ENCODE results near the gene ZNF3.
"Not testable (repeated sequence)": the region's sequence is repeated elsewhere in the genome, so short reads cannot be mapped to it uniquely, and the experiment has no call there.

The ZNF3 gene

DNA sequence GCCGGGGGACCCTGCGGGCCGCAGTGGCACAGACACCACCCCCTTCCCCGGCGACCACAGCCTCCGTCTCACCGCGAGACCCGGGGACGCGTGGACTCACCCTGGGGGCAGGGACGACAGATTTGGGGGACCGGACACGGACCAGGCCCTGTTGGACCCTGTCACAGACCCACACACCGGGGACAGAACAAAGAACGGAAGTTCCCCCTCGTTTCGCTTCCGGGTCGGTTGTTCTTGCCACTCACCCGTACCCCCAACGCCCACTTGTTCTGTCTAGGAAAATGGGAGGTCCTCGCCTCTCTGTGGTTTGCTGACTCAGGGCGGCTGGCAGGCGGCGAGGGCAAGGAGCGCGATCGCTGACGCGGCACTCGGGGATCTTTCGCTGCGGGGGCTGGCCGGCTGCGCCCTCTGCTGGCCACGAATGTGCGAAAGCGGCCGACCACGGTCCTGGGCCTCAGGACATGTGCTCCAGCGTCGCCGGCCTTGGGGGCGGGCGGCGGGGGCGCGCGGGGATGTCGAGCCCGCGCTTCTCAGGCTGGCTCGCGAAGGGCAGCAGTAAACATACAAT, at the start of gene ZNF3:
Gene ZNF3 (minus strand): TSS at position 189 of the 568 bp plus-strand sequence. CDS start 4,366 bp downstream, outside the sequence.
- peak; percentile 100 for DNase-seq

DNA sequence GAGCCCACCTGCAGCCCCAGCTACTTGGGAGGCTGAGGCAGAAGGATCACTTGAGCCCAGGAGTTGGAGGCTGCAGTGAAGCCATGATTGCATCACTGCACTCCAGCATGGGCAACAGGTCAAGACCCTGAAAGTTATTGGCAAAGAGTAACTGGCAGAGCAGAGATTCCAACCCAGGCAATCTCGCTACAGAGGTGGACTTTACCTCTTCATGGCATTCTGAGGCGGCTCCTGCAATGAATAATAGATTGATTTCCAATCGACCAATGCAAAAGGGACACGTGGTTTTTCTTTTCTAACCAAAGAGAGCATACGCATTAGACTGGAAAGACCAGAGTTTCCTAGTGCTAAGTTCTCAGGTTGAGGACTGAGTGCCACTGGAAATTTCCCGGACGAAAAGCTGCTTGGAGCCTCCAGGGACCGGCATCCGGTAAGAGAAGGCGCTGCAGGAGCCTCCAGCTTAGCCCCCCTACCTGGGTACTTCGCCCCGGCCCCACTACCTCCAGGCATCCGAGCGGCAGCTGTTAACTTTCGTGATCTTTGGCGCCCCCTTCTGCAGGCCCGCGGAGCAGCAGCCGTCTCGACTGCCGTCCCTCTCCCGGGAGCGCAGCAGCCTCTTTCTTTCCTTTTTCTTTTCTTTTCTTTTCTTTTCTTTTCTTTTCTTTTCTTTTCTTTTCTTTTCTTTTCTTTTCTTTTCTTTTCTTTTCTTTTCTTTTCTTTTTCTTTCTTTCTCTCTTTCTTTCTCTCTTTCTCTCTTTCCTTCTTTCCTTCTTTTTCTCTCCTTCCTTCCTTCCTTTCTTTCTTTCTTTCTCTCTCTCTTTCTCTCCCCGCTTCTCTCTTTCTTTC, 49.3 kb upstream of the ZNF3 start:
- peak; percentile 85 for DNase-seq

DNA sequence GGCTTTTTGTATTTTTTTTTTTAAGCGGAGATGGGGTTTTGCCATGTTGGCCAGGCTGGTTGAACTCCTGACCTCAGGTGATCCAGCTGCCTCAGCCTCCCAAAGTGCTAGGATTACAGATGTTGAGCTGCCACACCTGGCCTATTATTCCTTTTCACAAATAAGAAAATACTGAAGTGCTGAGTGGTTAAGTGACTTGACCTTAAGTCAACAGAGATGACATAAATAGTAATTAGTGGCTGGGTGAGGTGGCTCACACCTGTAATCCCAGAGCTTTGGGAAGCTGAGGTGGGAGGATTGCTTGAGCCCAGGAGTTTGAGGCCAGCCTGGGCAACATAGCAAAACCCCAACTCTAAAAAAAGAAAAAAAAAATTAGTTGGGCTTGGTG, 48.7 kb upstream of the ZNF3 start:
- DNase-seq: not testable (repeated sequence)

DNA sequence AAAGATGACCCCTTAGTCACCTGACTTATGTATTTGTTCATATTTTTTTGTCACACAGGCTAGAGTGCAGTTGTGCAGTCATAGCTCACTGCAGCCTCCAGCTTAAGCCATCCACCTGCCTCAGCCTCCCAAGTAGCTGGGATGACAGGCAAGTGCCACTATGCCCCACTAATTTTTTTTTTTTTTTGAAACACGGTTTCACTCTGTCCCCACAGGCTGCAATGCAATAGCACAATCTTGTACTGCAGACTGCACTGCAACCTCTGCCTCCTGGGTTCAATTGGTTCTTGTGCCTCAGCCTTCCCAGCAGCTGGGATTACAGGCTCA, 47.1 kb upstream of the ZNF3 start:
- no peak for DNase-seq

DNA sequence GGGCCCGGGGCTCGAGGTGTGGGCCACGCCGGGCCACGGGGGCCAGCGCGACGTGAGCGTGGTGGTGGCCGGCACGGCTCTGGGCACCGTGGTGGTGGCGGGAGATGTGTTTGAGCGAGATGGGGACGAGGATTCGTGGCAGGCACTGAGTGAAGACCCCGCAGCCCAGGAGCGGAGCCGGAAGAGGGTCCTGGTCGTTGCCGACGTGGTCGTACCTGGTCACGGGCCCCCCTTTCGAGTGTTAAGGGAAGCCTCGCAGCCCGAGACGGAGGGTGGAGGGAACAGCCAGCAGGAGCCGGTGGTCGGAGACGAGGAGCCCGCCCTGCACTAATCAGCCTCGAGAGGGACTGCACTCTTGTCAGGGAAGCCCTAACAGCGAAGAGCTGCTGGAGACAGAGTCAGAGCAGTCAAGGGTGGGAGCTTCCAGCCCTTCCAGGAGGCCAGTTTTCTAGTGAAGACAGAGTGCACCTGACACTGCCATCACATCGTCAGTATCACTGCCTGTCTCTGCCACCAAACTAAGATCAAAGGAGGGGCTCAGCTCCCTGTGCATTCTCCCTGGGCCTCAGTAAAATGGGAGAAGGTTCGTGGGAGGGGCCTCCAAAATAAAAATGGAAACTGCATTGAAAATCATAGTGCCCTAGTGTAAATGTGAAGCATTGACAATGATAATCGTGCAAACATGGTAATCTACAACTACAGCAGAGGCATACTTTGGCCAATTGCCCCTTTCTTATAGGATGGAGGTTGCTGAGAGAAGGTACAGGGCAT, 46.5 kb upstream of the ZNF3 start:
- peak; percentile 54 for DNase-seq

DNA sequence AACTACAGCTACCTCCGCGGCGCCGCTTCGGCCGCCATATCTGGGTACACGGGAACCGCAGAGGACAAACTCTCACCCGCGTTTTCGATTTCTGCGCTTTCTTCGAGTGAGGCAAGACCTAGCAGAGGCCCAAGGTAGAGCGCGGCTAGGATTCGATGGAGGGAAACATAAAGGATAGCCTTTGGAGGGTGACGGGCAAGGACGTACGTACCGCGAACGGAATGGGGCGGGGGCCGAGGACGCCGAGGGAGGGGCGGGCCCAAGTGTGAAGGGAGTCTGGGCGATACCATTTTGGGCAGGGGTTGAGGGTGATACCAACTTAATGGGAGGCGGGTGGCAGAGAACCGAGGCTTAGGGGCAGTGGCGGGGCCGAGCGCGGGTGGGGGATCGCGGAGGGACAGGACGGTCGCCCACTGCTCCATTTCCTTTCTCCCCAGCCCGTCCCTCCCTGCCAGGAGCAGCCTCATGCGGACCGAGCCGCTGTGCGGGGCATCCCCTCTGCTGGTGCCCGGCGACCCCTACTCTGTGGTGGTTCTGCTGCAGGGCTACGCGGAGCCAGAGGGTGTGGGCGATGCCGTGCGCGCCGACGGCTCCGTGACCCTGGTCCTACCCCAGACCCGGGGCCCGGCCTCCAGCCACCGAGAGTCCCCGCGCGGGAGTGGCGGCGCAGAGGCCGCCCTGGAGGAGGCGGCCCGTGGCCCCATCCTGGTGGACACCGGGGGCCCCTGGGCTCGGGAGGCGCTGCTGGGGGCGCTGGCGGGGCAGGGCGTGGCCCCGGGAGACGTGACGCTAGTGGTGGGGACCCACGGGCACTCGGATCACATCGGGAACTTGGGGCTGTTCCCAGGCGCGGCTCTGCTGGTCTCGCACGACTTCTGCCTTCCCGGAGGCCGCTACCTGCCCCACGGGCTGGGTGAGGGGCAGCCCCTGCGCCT, 45.7 kb upstream of the ZNF3 start, which contains the start of gene MBLAC1:
Gene MBLAC1 (plus strand): TSS at position 37 of the 935 bp plus-strand sequence. CDS start 429 bp downstream, at position 466.
- peak; percentile 94 for DNase-seq

DNA sequence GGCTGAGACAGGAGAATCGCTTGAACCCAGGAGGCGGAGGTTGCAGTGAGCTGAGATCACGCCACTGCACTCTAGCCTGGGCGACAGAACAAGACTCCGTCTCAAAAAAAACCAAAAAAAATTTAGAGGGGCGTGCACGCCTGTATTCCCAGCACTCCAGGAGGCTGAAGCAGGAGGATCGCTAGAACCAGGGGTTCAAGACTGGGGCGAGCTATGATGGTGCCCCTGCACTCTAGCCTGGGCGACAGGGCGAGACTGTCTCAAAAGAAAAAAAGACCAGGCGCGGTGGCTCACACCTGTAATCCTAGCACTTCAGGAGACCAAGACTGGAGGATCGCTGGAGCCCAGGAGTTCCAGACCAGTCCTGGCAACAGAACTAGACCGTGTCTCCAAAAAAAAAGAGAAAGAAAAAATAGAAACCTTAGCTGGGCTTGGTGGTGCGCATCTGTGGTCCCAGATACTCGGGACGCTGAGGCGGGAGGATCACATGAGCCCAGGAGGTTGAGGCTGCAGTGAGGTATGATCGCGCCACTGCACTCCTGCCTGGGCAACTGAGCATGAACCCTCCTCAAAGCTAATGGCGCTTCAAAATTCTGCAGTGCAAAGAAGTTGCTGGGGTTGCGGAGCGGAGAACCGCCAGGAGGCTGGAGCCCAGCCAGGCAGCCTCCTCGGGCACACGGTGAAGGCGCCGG, 44.9 kb upstream of the ZNF3 start:
- no peak for DNase-seq

DNA sequence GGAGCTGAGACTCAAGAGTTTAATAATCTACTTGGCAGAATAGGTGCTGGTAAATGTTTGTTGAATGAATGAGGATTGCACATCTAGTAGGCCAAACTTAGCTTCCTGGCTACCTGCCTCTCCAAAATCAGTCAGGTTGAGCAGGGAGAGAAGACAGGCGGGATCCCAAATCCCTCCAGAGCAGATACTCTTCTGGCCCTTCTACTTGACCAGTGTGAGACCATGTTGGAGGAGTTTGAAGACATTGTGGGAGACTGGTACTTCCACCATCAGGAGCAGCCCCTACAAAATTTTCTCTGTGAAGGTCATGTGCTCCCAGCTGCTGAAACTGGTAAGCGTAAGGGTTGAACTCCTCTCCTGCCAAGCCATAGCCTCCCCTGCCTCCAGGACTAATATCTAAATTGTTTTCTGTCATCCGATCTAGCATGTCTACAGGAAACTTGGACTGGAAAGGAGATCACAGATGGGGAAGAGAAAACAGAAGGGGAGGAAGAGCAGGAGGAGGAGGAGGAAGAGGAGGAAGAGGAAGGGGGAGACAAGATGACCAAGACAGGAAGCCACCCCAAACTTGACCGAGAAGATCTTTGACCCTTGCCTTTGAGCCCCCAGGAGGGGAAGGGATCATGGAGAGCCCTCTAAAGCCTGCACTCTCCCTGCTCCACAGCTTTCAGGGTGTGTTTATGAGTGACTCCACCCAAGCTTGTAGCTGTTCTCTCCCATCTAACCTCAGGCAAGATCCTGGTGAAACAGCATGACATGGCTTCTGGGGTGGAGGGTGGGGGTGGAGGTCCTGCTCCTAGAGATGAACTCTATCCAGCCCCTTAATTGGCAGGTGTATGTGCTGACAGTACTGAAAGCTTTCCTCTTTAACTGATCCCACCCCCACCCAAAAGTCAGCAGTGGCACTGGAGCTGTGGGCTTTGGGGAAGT, 43.0 kb upstream of the ZNF3 start:
- no peak for DNase-seq

DNA sequence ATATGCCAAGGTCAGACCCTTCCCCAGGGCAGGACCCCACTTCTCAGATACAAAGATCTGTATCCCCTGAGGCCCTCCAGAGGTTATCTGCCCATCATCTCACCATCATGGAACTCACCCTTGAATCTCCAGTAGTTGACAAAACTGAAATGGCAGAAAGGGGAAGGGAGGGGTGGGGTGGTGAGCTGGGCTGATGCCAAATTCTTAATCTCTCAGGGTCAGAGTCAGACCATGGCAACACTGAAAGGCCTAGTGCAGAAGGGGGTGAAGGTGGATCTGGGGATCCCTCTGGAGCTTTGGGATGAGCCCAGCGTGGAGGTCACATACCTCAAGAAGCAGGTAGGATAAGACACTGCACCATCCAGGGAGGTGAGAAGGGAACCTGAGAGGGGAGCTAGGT, 41.0 kb upstream of the ZNF3 start:
- peak; percentile 20 for DNase-seq

DNA sequence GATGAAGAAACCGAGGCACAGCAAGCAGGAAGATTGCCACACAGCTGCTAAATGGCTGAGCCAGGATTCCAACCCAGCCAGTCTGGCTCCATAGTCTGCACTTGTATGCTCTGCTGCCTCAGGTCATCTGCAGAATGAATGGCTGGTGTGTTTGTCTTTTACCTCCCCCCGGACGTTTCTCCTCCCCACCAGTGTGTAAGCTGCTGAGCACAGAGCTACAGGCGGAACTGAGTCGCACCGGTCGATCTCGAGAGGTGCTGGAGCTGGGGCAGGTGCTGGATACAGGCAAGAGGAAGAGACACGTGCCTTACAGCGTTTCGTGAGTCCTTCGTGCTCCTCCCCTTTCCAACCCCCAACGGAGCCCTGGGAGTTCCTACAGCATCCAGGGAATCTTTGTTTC, 40.5 kb upstream of the ZNF3 start:
- DNase-seq: no peak

DNA sequence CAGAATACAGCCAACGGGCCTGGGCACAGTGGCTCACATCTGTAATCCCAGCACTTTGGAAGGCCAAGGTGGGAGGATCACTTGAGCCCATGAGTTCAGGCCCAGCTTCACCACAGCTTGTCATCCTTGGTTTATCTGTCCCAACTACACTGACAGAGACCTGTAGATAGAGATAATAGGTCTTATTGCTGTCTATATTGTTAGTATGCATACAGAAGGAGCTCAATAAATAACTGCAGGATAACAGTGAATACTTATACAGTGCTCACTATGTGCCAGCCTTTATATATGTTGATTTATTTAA, 39.2 kb upstream of the ZNF3 start:
- DNase-seq: no peak

DNA sequence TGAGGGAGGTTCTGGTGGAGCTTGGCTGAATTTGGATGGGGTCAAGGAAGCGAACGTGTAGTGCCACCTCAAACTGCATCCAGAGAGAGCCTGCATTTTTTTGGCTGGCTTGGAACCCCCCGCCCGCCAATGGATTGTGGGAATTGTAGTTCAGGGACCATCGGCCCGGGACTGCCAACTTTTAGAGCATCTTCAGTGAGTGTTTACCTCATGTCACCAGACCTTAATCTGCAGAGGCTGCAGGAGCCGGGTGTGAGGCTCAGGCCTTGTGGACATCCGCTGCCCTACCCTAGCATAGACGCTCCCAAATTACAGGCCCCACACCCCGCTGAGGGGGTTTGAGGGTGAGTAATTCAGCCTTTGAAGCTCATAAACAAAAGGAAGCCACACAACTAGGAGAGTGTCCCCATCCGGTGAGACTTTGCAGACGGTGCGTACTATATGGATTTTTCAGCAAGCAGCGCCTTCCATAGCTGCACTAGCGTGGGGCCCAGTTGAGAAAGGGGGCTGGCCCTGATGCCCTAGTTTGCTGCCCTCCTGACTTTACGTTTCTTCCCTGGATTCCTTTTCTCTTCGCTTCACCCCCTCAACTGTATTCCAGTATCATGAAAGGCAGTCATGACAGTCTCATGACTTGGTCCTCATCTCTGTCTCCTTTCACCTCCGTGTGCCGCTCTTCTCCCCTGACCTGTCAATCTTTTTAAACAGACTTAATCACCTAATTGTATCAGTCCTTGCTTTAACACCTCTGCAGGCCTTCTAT, 38.6 kb upstream of the ZNF3 start:
- peak; percentile 86 for DNase-seq

DNA sequence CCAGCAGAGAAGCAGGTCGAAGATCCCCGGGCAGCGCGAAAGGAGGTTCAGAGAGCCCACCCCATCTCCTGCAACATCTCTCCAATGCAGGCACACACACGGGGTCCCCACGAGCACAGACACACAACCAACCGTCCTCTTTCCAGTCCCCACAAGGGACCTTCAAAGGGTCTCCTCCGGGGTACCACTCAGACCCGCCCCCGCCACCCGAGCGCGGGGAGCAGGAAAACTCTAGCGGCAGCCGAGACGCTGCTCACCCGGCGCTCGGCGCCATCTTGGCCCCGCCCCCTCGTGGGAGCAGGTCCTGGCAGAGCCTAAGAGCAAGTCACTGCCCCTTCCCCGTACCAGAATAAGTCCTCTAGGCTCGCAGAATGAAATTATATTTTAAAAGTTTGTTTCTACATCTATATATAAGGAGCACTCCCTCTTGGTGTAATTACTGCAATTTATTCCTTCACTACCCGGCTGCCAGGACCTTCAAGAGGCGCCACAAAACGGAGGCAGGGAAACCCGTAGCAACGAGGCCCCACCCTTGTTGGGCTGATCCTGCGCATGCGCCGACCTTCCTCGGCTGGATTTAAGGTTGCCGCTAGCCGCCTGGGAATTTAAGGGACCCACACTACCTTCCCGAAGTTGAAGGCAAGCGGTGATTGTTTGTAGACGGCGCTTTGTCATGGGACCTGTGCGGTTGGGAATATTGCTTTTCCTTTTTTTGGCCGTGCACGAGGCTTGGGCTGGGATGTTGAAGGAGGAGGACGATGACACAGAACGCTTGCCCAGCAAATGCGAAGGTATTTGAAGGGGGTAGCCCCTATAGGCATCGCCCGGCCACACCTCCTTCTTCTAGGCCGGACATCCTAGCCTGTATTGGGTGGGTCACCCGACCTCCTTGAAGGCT, 37.8 kb upstream of the ZNF3 start, which contains the start of the genes CNPY4 and TAF6:
Gene CNPY4 (plus strand): TSS at position 563 of the 898 bp plus-strand sequence. CDS start 111 bp downstream, at position 674.
Gene TAF6 (minus strand): TSS at position 287 of the 898 bp plus-strand sequence. CDS start 5,149 bp downstream, outside the sequence.
- DNase-seq: peak; percentile 97

DNA sequence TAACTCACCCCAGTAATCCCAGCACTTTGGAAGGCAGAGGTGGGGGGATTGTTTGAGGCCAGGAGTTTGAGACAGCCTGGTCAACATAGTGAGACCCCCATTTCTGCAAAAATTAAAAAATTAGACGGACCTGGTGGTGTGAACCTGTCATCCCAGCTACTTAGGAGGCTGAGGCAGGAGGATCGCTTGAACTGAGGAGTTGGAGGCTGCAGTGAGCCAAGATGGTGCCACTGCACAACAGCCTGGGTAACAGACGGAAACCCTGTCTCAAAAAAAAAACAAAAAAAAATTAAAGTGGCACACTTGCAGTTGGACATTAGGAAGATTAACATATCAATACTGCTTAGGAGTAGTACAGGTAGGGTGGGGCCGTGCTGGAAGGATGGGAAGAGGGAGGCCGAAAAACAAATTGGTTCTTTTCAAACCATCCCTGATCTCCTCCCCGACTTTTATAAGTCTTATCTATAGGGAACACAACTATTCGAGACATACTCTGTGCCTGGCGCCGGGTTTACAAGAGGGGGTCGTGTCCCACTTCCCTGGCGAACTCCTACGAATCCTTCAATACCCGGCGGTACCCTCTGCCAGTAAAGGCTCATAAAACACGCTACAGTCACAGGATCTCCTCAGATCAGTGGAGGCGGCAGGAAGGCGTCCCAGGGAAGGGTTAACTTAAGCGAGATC, 37.0 kb upstream of the ZNF3 start:
- DNase-seq: no peak

DNA sequence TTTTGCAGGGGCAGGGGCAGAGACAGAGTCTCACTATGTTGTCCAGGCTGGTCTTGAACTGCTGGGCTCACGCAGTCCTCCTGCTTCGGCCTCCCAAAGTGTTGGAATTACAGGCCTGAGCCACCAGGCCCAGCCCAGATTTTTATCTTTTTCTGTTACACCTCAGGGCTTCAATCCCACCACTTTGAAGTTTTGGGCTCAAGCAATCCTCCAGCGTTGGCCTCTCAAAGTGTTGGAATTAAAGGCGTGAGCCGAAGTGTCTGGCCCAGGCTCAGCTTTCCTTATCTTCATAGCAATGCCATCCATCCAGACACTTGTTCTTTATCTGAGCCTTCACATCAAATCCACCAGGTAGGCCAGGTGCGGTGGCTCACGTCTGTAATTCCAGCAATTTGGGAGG, 33.5 kb upstream of the ZNF3 start:
- DNase-seq: no peak

DNA sequence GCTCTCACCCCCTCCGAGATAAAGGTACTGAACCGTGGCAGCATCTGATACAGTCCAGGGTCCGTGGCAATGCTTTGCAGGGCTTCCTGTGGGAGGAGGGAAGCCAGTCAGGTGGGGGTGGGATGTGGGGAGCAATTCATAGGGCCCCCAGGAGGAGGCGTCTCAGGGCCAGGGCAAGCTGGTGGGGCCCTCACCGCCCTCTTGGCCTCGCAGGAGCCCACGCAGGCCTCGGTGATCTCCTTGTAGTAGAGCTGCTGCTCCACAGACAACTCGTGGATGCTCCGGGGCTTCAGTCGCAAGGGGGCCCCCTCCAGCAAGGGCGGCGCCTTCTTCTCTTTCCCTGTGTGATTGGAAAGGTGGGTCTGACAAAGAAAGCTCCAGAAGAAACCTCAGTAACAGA, 30.4 kb upstream of the ZNF3 start:
- no peak for DNase-seq

DNA sequence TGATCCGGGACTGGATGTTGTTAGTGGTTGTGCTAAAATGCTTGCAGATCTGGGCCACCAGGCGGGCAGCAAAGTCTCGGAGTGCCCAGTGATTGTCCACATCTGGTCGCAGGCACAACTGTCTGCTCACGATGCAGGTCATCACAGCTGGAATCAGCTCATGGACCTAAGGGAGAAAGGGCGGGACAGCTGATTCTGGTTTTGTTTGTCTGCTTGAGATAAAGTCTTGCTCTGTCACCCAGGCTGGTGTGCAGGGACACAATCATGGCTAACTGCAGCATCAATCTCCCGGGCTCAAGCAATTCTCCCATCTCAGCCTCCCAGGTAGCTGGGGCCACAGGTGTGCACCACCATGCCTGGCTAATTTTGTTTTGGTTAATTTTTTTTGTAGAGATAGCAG, 29.6 kb upstream of the ZNF3 start:
- no peak for DNase-seq

DNA sequence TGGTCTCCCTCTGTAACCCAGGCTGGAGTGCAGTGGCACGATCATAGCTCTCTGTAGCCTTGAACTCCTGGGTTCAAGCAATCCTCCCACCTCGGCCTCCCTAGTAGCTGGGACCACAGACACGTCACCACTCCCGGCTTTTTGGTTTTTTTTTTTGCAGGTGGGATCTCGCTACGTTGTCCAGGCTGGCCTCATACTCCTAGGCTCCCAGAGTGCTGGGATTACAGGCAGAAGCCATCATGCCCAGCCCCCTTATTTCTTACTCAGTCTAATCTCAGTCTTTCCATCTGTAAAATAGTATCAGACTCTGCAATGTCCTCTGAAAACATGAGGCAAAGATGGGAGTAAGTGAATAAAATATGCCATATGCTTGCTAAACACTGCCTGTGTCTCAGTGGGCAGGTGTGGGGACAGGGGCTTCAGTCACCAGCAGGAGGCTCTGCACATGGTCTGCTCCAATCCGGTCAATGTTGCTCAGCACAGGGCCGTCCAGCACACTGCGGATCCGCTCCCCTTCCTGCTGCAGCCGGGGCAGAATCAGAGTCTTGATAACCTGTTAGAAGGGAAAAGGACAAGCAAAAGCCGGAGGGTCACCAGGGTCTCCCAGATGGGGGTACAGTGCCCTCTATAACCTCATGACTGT, 28.1 kb upstream of the ZNF3 start:
- DNase-seq: no peak

Data from femur (tissue), 1 donor.